Subcutaneous adipose tissue (tissue), 4 donors: ENCODE measurements around the gene CYBB. TPM values are rescaled to one million over a fixed set of nuclear protein-coding genes. Genes with fewer than 3 reads are reported as not detected.

Experiments used
- CTCF ChIP-seq: fragments of 450-650 bp; IDR thresholded peaks from one replicate; pipeline ENCODE4 v1.5.1; 2016; ENCODE audit warnings: low read depth, mild to moderate bottlenecking, control low read depth, antibody characterized with exemption, moderate library complexity
- total RNA-seq, 4 donors: library from RNA; depleted of rRNA; stranded (reverse); fragments of >200 nt; gene quantifications; one replicate each; pipeline ENCODE4 v1.1.0, GENCODE V29; 2016

The CYBB gene
- total RNA-seq, 4 donors from 2014 or later = 23.9 to 80.4 (median 60.2) TPM

- TF ChIP-seq CTCF = no peak
Measured at GRCh38 chrX:37817176-37817575, 37.3 kb downstream of the CYBB start.

GRCh38 chrX:37817579-37817978 is 37.7 kb downstream of the CYBB start:
- TF ChIP-seq CTCF = no peak

GRCh38 chrX:37818031-37818430 is 38.2 kb downstream of the CYBB start:
- TF ChIP-seq CTCF = no peak

GRCh38 chrX:37820646-37821045 is 40.8 kb downstream of the CYBB start:
- TF ChIP-seq CTCF = no peak

- no peak for TF ChIP-seq CTCF
Measured at GRCh38 chrX:37824491-37825214, 44.8 kb downstream of the CYBB start.

- no peak for TF ChIP-seq CTCF
Measured at GRCh38 chrX:37825215-37825842, 45.5 kb downstream of the CYBB start.

GRCh38 chrX:37829721-37830120 is 49.9 kb downstream of the CYBB start:
- TF ChIP-seq CTCF = no peak
